GM10266 (cell line): ENCODE results near the gene SLC22A15.

ENCODE experiments used
- DNase-seq: peaks from one replicate; pipeline ENCODE4 v3.0.0; 2012; ENCODE audit errors: extremely low spot score
- CTCF ChIP-seq: IDR thresholded peaks from 2 replicates; pipeline ENCODE4 v1.5.1; 2012; ENCODE audit warnings: mild to moderate bottlenecking, low read depth; ENCODE audit not compliant: control insufficient read depth, insufficient read depth; ENCODE audit errors: missing control alignments

SLC22A15 gene

GRCh38 chr1:116067566-116067890 is 91.2 kb downstream of the SLC22A15 start:
- DNase-seq: no peak
- no peak for TF ChIP-seq CTCF

GRCh38 chr1:116075575-116075974 is 99.3 kb downstream of the SLC22A15 start:
- no peak for TF ChIP-seq CTCF
- DNase-seq: no peak

GRCh38 chr1:116075990-116076389 is 99.7 kb downstream of the SLC22A15 start:
- no peak for TF ChIP-seq CTCF
- no peak for DNase-seq

- DNase-seq: no peak
- no peak for TF ChIP-seq CTCF
Measured at GRCh38 chr1:116076831-116077230, 100.5 kb downstream of the SLC22A15 start.

GRCh38 chr1:116078699-116079223 is 102.4 kb downstream of the SLC22A15 start:
- DNase-seq: no peak
- no peak for TF ChIP-seq CTCF

GRCh38 chr1:116087628-116088027 is 111.3 kb downstream of the SLC22A15 start:
- no peak for DNase-seq
- TF ChIP-seq CTCF: no peak

DNA sequence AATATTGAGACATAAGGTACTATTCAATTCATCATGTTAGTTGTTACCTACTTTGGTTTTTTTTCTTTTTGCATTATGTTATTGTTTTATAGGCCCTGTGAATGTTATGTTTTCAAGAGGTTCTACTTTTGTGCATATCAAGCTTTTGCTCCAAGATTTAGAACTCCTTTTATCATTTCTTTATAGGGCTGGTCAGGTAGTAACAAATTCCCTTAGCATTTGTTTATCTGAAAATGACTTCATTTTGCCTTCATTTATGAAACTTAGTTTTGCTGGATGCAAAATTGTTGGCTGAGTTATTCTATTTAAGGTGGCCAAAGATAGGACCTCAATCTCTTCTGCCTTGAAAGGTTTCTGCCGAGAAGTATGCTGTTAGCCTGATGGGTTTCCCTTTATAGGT is 113.6 kb downstream of the SLC22A15 start:
- DNase-seq: no peak

More for the DNA sequence above, 113.6 kb downstream of the SLC22A15 start:
- TF ChIP-seq CTCF: no peak
